Right cardiac atrium (tissue), 5 donors: ENCODE data around the gene NT5C1B. TPM values are rescaled to one million over a fixed set of nuclear protein-coding genes. Genes with fewer than 3 reads are reported as not detected.

Experiments used
- ATAC-seq, 2 donors: fragments of 200-7000 bp; cut with Tn5 transposase; one replicate each; pipeline versions ENCODE4 v1.8.0 to v1.9.1; 2020; ENCODE audit warnings: moderate library complexity in 2 of 2, mild to moderate bottlenecking in 1 of 2
- DNase-seq, 3 donors: peaks; one replicate each; pipeline ENCODE4 v3.0.0-alpha.2; 2020
- H3K27ac ChIP-seq: one replicate; pipeline ENCODE4 v1.5.1; 2013; ENCODE audit warnings: mild to moderate bottlenecking, low read length, control low read depth, moderate library complexity
- H3K27me3 ChIP-seq: one replicate; pipeline ENCODE4 v1.6.1; 2013; ENCODE audit not compliant: control insufficient read depth, insufficient read depth
- H3K4me1 ChIP-seq: one replicate; pipeline ENCODE4 v1.6.1; 2013; ENCODE audit warnings: low read length; ENCODE audit not compliant: control insufficient read depth, insufficient read depth
- H3K4me3 ChIP-seq: one replicate; pipeline ENCODE4 v1.5.1; 2013; ENCODE audit warnings: low read length, control low read depth
- H3K9me3 ChIP-seq: one replicate; pipeline ENCODE4 v1.6.1; 2013; ENCODE audit warnings: low read length; ENCODE audit not compliant: control insufficient read depth
- WGBS: extraction: QIAGEN DNeasy Blood & Tissue Kit; methylation state at CpG from one replicate; pipeline ENCODE4 v1.1.7; 2013; 5-methylcytosine and 5-hydroxymethylcytosine counted together
- intact Hi-C, 4 donors: fragments of 100-400 bp; cut with DNase I; formaldehyde crosslinking; loops; one replicate each; pipeline versions ENCODE4 v1.11.0 to v1.14.0; 2022 to 2023
- polyA plus RNA-seq: library from polyadenylated mRNA; stranded (reverse); fragments of 200-250 nt; gene quantifications from one replicate; pipeline ENCODE4 v1.2.3, GENCODE V29; 2013
- total RNA-seq, 4 donors: library from RNA; stranded (reverse); fragmentation: NEBNext Ultra II Directional; extraction: Animal tissue kit (Norgen Biotek cat#: 25700); gene quantifications; one replicate each; pipeline ENCODE4 v1.2.1, GENCODE V29; 2021
- donor health status: healthy with polysubstance abuse.
- donor health status: DM: no; HTN: yes; CAD: no.
- donor health status: DM: no; HTN: no; CAD: no.
- donor health status: DM: no; HTN: yes; CAD: no; lungs with severe emphysema.
- donor health status: DM: yes; HTN: yes; CAD: no.

The NT5C1B gene
- total and polyA plus RNA-seq, 5 donors, result not detected

DNA sequence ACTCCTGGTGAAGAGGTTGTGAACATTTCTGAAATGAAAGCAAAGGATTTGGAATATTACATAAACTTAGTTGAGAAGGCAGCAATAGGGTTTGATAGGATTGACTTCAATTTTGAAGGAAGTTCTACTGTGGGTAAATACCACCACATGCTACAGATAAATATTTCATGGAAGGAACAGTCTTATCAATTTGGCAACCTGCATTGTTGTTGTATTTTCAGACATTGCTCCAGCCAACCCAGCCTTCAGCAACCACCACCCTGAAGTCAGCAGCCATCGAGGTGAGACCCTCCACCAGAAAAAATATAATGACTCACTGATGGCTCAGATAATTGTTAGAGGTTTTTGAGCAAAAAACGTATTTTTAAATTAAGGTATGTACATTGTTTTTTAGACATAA is 38.9 kb downstream of the NT5C1B start:
- intact Hi-C loops, result no loop called here
- Histone ChIP-seq H3K27me3 (no peaks in the 10 kb centered on the region), H3K27ac (no peak overlapping the region), H3K9me3 (no peaks in the 10 kb centered on the region), H3K4me1 (peaks cover 2% of the 10 kb centered on the region), H3K4me3 (no peak overlapping the region)
- 47% methylated on average over 2 of the region's 2 CpGs for WGBS
- no peak for ATAC-seq
- no peak for DNase-seq

- ATAC-seq (no peak), DNase-seq (no peak)
- WGBS, result 89% methylated on average over 2 of the region's 2 CpGs
- Histone ChIP-seq H3K9me3 (no peaks in the 10 kb centered on the region), H3K27ac (no peak overlapping the region), H3K4me1 (peaks cover 2% of the 10 kb centered on the region), H3K4me3 (no peak overlapping the region), H3K27me3 (no peaks in the 10 kb centered on the region)
- intact Hi-C loops, result no loop called here
These were observed 40.3 kb downstream of the NT5C1B start for GRCh38 chr2:18549083-18549482.

GRCh38 chr2:18548621-18549020 is 40.7 kb downstream of the NT5C1B start:
- intact Hi-C loops, result no loop called here
- DNase-seq, result peak in 2 of 3 donors; percentile 14 to 61
- WGBS, result 59% methylated on average over 1 of the region's 1 CpG
- Histone ChIP-seq H3K27ac (no peak overlapping the region), H3K9me3 (no peaks in the 10 kb centered on the region), H3K27me3 (no peaks in the 10 kb centered on the region), H3K4me3 (no peak overlapping the region), H3K4me1 (peaks cover 2% of the 10 kb centered on the region)
- peak in 1 of 2 donors; percentile 23 for ATAC-seq

- ATAC-seq (no peak), DNase-seq (no peak)
- H3K27ac ChIP-seq, result no peak overlapping the region
- H3K9me3 ChIP-seq, result no peaks in the 10 kb centered on the region
- H3K27me3 ChIP-seq, result no peaks in the 10 kb centered on the region
- intact Hi-C loops, result no loop called here
- 63% methylated on average over 2 of the region's 2 CpGs for WGBS
- no peak overlapping the region for H3K4me3 ChIP-seq
- H3K4me1 ChIP-seq, result peaks cover 2% of the 10 kb centered on the region
These were observed 42.8 kb downstream of the NT5C1B start for GRCh38 chr2:18546567-18546966.

DNA sequence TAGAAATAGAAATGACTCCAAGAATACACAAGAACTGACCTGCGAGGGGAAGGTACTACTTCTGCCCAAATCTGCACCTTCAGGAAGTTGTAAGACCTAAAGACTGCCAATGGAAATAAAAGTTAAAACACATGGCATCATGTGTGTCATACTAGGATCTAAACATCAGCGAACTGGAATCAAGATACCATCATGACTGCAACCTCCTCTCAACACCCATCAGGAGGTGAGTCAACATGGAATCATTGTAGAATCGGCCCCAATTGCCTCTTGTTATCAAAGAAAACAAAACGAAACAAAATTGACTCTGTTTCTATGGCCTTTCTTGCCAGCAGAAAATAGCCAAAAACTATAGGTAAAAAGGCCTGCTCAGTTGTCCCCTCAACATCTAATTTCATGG is 44.0 kb downstream of the NT5C1B start:
- no peaks in the 10 kb centered on the region for H3K9me3 ChIP-seq
- no peaks in the 10 kb centered on the region for H3K27me3 ChIP-seq
- H3K4me3 ChIP-seq, result no peak overlapping the region
- DNase-seq (no peak), ATAC-seq (no peak)
- WGBS, result 85% methylated on average over 4 of the region's 4 CpGs
- peaks cover 2% of the 10 kb centered on the region for H3K4me1 ChIP-seq
- intact Hi-C loops, result no loop called here
- H3K27ac ChIP-seq, result no peak overlapping the region

DNA sequence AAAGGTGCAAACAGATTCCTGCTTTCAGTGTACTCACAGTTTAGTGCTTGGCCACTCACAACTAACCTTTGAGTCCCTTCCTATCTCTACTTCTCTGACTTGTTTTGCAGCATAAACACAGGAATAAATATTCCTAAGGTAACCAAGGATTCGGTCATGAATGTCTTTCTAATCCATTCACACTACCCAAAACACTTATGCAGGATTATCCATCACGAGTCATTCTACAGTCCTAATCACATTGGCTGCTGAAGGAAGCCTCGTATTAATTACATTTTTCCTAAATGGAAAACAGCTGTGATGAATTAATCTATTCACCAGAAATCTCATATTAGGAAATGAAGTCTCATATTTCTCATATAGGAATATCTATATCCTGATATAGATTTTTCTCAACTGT is 45.2 kb downstream of the NT5C1B start:
- DNase-seq, result no peak
- Histone ChIP-seq H3K27ac (no peak overlapping the region), H3K9me3 (no peaks in the 10 kb centered on the region), H3K4me3 (no peak overlapping the region), H3K27me3 (no peaks in the 10 kb centered on the region), H3K4me1 (peaks cover 2% of the 10 kb centered on the region)
- WGBS, result 60% methylated on average over 3 of the region's 3 CpGs
- intact Hi-C loops, result no loop called here
- ATAC-seq, result no peak

DNA sequence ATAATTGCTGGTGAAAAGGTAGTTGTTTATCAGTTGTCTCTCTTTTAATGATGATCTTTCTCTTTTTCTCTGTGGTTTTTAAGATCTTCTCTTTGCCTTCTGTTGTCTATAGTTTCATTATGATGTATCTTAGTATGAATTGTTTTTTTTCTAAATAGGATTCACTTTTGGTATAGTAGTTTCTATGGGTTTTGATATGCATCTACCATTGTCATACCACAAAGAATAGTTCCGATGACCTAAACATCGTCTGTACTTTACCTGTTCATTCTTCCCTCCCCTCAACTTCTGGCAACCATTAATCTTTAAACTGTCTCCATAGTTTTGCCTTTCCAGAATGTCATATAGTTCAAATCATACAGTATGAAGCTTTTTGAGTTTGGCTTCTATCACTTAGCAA is 48.5 kb downstream of the NT5C1B start:
- H3K27me3 ChIP-seq, result no peaks in the 10 kb centered on the region
- no peak overlapping the region for H3K27ac ChIP-seq
- no peak overlapping the region for H3K4me3 ChIP-seq
- ATAC-seq, result no peak
- 91% methylated on average over 2 of the region's 2 CpGs for WGBS
- no peaks in the 10 kb centered on the region for H3K9me3 ChIP-seq
- no peaks in the 10 kb centered on the region for H3K4me1 ChIP-seq
- intact Hi-C loops, result no loop called here
- no peak for DNase-seq

DNA sequence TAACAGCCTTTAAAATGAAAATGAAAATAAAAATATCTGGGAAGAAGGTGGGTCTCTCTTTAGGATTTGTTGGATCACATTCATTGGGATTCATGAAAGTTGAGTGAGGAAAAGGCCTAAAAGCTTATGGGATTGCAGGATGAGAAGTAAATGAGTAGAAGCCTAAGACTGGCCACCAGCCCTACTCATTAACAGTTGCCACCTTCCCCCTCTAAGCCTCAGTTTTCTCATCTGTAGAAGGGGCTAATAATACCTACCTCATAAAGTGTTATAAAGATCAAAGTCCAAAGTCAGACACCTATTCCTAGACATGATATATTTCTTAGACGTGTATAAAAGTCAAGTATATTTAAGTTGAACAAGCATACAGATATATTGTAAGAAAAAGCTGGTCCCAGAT is 52.7 kb downstream of the NT5C1B start:
- Histone ChIP-seq H3K4me3 (no peak overlapping the region), H3K9me3 (no peaks in the 10 kb centered on the region), H3K27ac (no peak overlapping the region), H3K27me3 (no peaks in the 10 kb centered on the region), H3K4me1 (no peaks in the 10 kb centered on the region)
- WGBS, result 95% methylated on average over 1 of the region's 1 CpG
- DNase-seq (no peak), ATAC-seq (no peak)
- intact Hi-C loops, result no loop called here

GRCh38 chr2:18536100-18536499 is 53.3 kb downstream of the NT5C1B start:
- no peaks in the 10 kb centered on the region for H3K27me3 ChIP-seq
- no peaks in the 10 kb centered on the region for H3K4me1 ChIP-seq
- intact Hi-C loops, result no loop called here
- H3K4me3 ChIP-seq, result no peak overlapping the region
- WGBS, result 57% methylated on average over 7 of the region's 7 CpGs
- ATAC-seq (no peak), DNase-seq (no peak)
- no peak overlapping the region for H3K27ac ChIP-seq
- H3K9me3 ChIP-seq, result no peaks in the 10 kb centered on the region

- H3K4me3 ChIP-seq, result no peak overlapping the region
- H3K27me3 ChIP-seq, result no peaks in the 10 kb centered on the region
- no peak overlapping the region for H3K27ac ChIP-seq
- no peak for DNase-seq
- ATAC-seq, result no peak
- H3K9me3 ChIP-seq, result no peaks in the 10 kb centered on the region
- intact Hi-C loops, result no loop called here
- WGBS, result 18% methylated on average over 1 of the region's 1 CpG
- H3K4me1 ChIP-seq, result peaks cover 4% of the 10 kb centered on the region
These were observed 58.2 kb downstream of the NT5C1B start for GRCh38 chr2:18531194-18531593.

DNA sequence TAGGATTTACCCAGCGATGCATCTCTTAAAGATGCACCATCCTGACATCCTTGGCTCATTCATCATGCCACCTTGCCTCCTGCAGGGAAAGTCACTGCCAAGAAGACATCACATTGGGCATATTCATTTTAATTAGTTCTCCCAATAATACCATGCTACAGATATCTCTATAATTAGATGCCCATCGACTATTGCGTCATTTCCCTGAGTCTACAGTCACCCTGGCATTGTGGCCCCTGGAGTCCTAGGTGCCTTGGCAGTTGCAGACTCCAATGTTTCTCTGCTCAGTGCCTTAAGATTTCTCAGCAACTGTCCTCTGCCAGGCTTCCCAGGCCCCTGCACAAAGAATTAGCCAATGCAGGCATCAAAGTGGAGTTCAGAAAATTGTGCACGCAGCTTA is 61.5 kb downstream of the NT5C1B start:
- 55% methylated on average over 4 of the region's 4 CpGs for WGBS
- no peak for DNase-seq
- no peak overlapping the region for H3K4me3 ChIP-seq
- ATAC-seq, result no peak
- intact Hi-C loops, result loop anchor here in 3 of 4 donors (10.0 kb wide), 2 partner anchors 217 to 1337 kb away; no protein-coding TSS in a partner anchor
- no peaks in the 10 kb centered on the region for H3K9me3 ChIP-seq
- peak overlapping the region; percentile 48 for H3K27ac ChIP-seq
- H3K27me3 ChIP-seq, result no peaks in the 10 kb centered on the region
- H3K4me1 ChIP-seq, result peaks cover 4% of the 10 kb centered on the region

- no peak overlapping the region for H3K27ac ChIP-seq
- DNase-seq (peak in 1 of 3 donors; percentile 46), ATAC-seq (no peak)
- no peaks in the 10 kb centered on the region for H3K9me3 ChIP-seq
- 46% methylated on average over 2 of the region's 2 CpGs for WGBS
- no peak overlapping the region for H3K4me3 ChIP-seq
- peaks cover 4% of the 10 kb centered on the region for H3K4me1 ChIP-seq
- intact Hi-C loops, result loop anchor here in 3 of 4 donors (10.0 kb wide), 2 partner anchors 217 to 1337 kb away; no protein-coding TSS in a partner anchor
- H3K27me3 ChIP-seq, result no peaks in the 10 kb centered on the region
These were observed 62.0 kb downstream of the NT5C1B start for GRCh38 chr2:18527326-18527725.
